ENCODE measurements around the gene USP10.

- no peak for TF ChIP-seq CTCF (conservative IDR thresholded peaks at IDR 0.05 in 1 of 2, IDR thresholded peaks at IDR 0.05 in 1 of 2; ENCODE audit: low read depth in 1 of 2, low read length in 2 of 2)
- TF ChIP-seq EZH2 (IDR thresholded peaks at IDR 0.05; ENCODE audit: low read length, missing control alignments) = no peak
Measured at GRCh38 chr16:84818989-84819643, 119.3 kb downstream of the USP10 start.
